GM23338 (cell line): ENCODE data around the gene CHRNA4. TPM values are rescaled to one million over a fixed set of nuclear protein-coding genes. Genes with fewer than 3 reads are reported as not detected.

Experiments used
- ETS1 ChIP-seq: IDR thresholded peaks from 2 replicates; pipeline ENCODE4 v1.6.1; 2016; ENCODE audit warnings: antibody characterized with exemption
- NANOG ChIP-seq: IDR thresholded peaks from 2 replicates; pipeline ENCODE4 v1.6.1; 2016; ENCODE audit warnings: antibody characterized with exemption, borderline replicate concordance
- POLR2AphosphoS5 ChIP-seq: IDR thresholded peaks from 2 replicates; pipeline ENCODE4 v1.6.1; 2016; ENCODE audit warnings: antibody characterized with exemption, low read depth
- REST ChIP-seq: IDR thresholded peaks from one replicate; pipeline ENCODE4 v1.6.1; 2018; ENCODE audit warnings: antibody characterized with exemption; ENCODE audit not compliant: unreplicated experiment
- ZNF114 ChIP-seq: fragments of 250-450 bp; sonication (Bioruptor Pico); IDR thresholded peaks from 2 replicates; pipeline ENCODE4 v1.5.0; 2020; ENCODE audit warnings: mild to moderate bottlenecking, moderate library complexity
- ZNF462 ChIP-seq: fragments of 250-450 bp; sonication (Bioruptor Pico); IDR thresholded peaks from 2 replicates; pipeline ENCODE4 v1.5.0; 2020; ENCODE audit warnings: mild to moderate bottlenecking, moderate library complexity
- polyA plus RNA-seq: library from polyadenylated mRNA; unstranded; fragments of >200 nt; fragmentation: Nextera tagmentation; extraction: Ambion mirVana; gene quantifications from 2 replicates; pipeline ENCODE4 v1.2.1, GENCODE V29; 2016
- total RNA-seq: library from RNA; depleted of rRNA; stranded (reverse); fragments of >200 nt; shearing (Covaris generic); gene quantifications from 2 replicates; pipeline ENCODE4 v1.2.3, GENCODE V29; 2014

CHRNA4 gene
- total and polyA plus RNA-seq, 2 experiments from 2014 or later: 2.7 to 3.9 TPM

- TF ChIP-seq ZNF462 (CRISPR knock-in tag) (no peak), ZNF114 (CRISPR knock-in tag) (no peak), REST (no peak), POLR2AphosphoS5 (no peak), ETS1 (no peak), NANOG (no peak)
Measured at GRCh38 chr20:63327231-63327745, 33.9 kb downstream of the CHRNA4 start (continued).
